UCSD-AML1 (cell line): ENCODE measurements around the gene EIF5AL1.
"Not testable (repeated sequence)": the region's sequence is repeated elsewhere in the genome, so short reads cannot be mapped to it uniquely, and the experiment has no call there.

Experiments
- DNase-seq: peaks from one replicate; lab custom pipeline; 2025; ENCODE audit not compliant: unreplicated experiment; lab: John Stamatoyannopoulos, UW

The EIF5AL1 gene

GRCh38 chr10:79509306-79509933 is 2.9 kb upstream of the EIF5AL1 start:
- not testable (repeated sequence) for DNase-seq

- not testable (repeated sequence) for DNase-seq
These were observed 2.3 kb upstream of the EIF5AL1 start for GRCh38 chr10:79509934-79510508.

GRCh38 chr10:79516532-79517205 is 4.3 kb downstream of the EIF5AL1 start:
- DNase-seq = not testable (repeated sequence)

DNA sequence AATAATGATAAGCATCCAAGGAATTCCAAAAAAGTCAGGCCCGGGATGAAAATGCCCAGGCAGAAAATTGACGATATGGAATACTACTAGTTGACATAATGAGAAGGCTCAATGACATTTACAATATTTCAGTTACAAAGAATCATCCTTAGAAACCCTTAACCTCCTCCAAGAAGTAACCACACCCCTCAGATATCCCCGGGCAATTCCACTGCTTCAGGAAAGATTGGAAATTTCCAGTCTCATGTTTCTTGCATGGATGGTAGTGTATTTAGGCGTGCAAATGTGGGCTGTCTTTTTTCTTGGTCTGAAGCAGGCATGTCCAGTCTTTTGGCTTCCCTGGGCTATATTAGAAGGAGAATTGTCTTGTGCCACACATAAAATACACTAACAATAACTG is 5.2 kb downstream of the EIF5AL1 start:
- DNase-seq = not testable (repeated sequence)

DNA sequence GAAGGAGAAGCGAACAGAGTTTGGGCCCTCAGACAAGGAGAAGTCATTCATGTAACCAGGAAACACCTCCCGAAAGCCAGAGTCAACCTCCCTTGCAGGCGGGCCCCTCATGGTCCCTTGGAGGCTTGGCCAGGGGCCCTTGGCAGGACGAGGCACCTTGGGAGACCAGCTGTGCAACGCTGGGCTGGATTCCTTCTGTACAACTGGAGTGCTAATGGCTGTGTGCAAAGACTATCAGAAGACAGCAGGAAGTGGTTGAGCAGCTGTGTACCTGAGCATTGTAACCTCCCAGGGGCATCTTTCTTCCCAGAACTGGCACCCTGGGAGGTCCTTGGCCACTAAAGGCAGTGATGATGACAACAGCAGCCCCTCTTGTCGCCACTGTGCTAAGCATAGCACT is 9.4 kb downstream of the EIF5AL1 start:
- not testable (repeated sequence) for DNase-seq

DNA sequence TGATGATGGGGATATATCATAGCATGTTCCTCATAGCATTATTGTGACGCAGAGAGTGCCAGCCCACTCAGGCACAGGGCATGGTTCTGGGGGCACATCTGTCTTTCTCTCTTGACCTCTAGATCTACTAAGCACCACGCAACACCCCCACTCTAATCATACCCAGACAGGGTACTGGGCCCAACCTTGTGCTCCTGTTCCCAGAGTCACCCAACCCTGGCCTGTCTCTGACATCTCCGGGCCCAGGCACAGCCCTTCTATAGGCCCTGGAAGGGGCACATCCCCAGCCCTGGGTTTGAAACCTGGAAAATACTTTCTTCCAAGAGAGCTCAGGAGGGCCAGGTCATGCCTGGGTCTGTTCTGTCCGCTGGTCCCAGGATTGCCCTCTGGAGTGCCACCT is 10.1 kb downstream of the EIF5AL1 start:
- not testable (repeated sequence) for DNase-seq

DNA sequence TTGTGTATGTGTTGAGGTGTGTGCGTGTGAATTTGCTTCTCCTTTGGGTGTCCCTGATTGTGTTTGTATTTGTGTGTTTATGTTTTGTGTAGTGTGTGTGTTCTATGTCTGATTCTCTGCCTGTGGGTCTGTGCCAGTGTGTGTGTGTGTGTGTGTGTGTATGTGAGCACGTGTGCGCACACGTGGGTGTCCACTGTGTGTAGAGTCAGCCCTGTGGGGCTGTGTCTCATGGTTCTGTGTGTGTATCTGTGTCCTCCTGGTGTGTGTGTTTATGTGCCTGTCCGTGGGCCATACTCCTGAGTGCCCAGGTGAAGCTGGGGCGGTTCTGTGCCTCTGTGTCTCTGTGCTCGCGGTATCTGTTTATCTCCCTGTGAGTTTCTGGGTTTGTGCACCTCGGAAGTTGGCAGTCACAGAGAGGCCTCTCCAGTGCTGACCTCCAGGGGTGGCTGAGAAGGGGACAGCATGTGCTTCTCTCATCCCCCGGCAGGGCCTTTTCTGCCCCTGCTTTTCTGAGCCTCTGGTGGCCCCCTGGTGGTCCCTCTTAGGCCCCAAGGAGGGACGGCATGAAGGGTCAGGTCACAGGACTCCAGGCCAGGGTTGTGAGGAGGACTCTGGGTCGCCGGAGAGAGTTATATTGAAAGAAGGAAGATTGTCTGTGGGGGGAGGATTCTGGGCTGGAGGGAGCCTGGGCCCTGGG is 11.0 kb downstream of the EIF5AL1 start:
- not testable (repeated sequence) for DNase-seq

- not testable (repeated sequence) for DNase-seq
These were observed 12.8 kb downstream of the EIF5AL1 start for GRCh38 chr10:79525049-79525710.

GRCh38 chr10:79528261-79528660 is 15.9 kb downstream of the EIF5AL1 start:
- not testable (repeated sequence) for DNase-seq

- DNase-seq = not testable (repeated sequence)
These were observed 21.0 kb downstream of the EIF5AL1 start for GRCh38 chr10:79533142-79533902.

- not testable (repeated sequence) for DNase-seq
These were observed 21.5 kb downstream of the EIF5AL1 start for GRCh38 chr10:79533903-79534175.

- not testable (repeated sequence) for DNase-seq
These were observed 26.0 kb downstream of the EIF5AL1 start for GRCh38 chr10:79538311-79538710.

DNA sequence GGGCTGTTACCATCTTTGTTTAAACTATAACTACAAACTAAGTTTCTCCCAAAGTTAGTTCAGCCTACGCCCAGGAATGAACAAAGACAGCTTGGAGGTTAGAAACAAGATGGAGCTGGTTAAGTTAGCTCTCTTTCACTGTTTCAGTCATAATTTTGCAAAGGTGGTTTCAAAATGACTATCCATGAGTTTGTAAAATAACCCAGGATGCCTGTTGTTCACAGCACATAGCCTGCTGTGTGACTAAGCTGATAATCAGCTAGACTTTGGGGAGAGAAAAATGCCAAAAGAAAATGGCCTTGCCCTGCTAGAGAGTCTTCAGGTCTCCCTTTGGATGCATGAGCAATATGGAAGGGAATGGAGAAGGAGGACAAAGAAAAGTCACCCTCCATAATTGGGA is 28.6 kb downstream of the EIF5AL1 start:
- not testable (repeated sequence) for DNase-seq

GRCh38 chr10:79542626-79543025 is 30.3 kb downstream of the EIF5AL1 start:
- no peak for DNase-seq

DNA sequence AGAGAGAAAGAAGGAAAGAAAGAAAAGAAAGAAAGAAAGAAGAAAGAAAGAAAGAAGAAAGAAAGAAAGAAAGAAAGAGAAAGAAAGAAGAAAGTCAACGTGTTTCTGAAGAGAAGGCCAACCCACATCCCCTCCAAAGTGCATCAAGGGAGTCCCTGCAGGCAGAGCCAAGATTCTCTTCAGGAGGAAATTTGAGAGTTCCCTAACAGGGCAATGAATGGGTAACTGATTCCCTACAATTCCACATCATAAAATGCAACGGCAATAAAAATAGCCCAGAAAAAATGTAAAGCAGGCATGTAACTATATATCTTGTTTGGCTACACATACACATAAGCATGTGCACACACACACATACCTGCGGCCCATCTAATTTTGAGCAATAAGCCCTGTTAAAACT is 32.1 kb downstream of the EIF5AL1 start:
- not testable (repeated sequence) for DNase-seq

GRCh38 chr10:79544926-79545659 is 32.8 kb downstream of the EIF5AL1 start:
- DNase-seq = not testable (repeated sequence)

GRCh38 chr10:79547128-79547527 is 34.8 kb downstream of the EIF5AL1 start:
- DNase-seq = not testable (repeated sequence)

DNA sequence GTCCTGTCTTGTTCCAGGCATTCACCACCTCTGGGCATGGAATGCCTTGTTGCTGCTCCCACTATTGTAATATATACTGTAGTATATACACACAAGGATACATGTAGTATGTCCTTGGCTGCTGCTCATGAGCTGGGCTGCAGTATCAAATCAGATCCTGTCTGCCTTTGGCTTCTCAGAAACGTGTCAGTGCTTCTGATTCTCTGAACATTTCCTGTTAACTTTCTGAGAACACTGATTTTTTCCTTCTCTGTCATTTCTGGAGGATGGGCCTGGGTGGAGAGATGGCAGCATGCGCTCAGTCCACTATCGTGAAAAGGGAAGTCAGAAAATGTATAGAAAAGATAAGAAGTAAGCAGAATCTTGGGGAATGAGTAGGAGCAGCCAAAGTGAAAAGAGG is 35.6 kb downstream of the EIF5AL1 start:
- DNase-seq = no peak

DNA sequence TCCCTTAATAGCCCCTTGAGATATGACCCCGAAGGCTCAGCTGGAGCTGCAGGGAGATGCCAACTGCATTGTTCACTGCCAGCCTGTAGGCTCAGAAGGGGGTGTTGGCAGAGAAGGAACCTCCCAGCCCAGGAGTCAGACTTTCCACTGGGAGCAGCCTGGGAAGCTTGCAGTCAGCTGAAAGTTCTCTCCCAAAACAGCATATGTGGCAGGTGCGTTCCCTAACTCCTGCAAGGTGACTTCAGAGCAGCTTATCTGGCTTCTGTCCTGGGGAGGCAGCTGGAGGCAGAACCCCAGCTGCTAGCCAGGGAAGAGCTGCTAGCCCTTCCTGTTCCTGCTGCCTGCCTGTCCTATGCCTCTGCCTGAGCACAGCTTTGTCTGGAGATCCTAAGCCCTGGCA is 39.8 kb downstream of the EIF5AL1 start:
- no peak for DNase-seq
